Measurements from ENCODE around the gene TNNI2.

DNA sequence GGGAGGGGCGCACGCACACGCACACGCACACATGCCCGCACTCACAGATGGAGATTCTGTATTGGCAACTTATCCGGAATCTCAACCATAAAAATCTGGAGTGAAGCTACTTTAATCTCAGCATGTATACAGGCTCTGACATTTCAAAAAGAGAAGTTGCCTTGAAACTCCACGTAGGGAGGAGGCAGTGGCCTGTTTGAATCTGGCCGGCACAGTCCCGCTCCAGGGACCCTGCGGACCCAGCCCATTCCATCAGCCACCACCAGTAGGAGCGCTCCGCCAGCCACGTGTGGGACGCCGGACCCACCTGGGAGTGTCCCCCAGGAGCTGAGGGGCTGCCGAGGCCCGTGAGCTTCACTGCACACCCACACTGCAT, 5.9 kb upstream of the TNNI2 start:
- no peak for TF ChIP-seq TAF1 (IDR thresholded peaks at IDR 0.05; ENCODE audit: low read depth, low read length)
- no peak for TF ChIP-seq POLR2A (IDR thresholded peaks at IDR 0.05; ENCODE audit: low read depth, low read length)
- no peak for TF ChIP-seq POLR2AphosphoS5 (IDR thresholded peaks at IDR 0.05; ENCODE audit: low read depth, low read length)
- no peak for TF ChIP-seq SPI1 (IDR thresholded peaks at IDR 0.05; ENCODE audit: low read depth, low read length)
- no peak for TF ChIP-seq PAX5 (IDR thresholded peaks at IDR 0.05; ENCODE audit: insufficient read depth, low read length, severe bottlenecking)
- no peak for TF ChIP-seq POU2F2 (IDR thresholded peaks at IDR 0.05; ENCODE audit: low read depth, low read length)

Measured in GM12891 (cell line).